ENCODE measurements around the gene FICD. TPM values are rescaled to one million over a fixed set of nuclear protein-coding genes. Genes with fewer than 3 reads are reported as not detected.

The FICD gene
- total RNA-seq, 1 experiment from 2014 or later: 10.1 TPM

DNA sequence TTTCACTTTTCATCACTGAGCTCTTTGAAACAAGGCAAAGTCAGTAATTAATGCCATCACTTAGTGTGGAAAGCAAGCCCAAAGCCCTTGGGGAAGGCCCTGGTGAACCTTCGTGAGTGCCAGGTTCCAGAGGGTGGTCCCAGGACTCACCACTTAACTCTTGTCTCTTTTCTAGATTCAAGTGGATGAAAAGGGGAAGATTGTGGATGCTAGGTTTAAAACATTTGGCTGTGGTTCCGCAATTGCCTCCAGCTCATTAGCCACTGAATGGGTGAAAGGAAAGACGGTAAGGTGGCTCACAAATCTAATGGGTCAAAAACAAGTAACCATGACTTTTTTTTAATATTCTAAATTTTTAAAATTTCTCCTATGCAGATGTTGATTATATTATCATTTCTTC is 50.1 kb downstream of the FICD start:
- peak overlapping the region; percentile 84; the same call in 1 of the 2 replicates for H3K27ac ChIP-seq (ENCODE audit: low read length)

DNA sequence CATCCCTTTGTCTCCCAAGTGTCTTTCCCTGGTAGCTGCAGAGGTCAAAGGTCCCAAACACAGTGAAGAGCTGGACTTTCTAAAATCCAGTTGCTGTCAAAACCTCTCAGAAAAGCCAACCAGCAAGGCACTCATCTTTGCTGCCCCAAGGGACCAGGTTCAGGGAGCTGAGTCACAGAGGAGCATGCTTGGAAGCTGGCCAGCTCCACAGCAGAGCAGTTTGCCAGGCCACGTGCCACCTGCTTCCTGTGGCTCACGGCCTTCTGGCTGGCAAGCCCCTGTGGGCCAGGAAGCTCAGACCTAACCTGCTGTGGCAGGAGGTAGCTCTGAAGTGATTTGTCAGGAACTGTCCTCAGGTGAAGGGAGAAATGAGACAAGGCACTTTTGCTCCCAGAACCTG is 50.9 kb downstream of the FICD start:
- ChIA-PET POLR2A (no interaction called here), CTCF (interaction anchor here (2.8 kb wide), 1 partner anchor 52 kb away, joined by 17 read pairs; no protein-coding TSS in a partner anchor)
- no TSS peak for BruUV-seq (replicated peaks)
- Histone ChIP-seq H3K36me3 (ENCODE audit: control insufficient read depth, insufficient read depth, low read length) (peaks cover 30% of the 10 kb centered on the region), H3K4me3 (ENCODE audit: low read depth in 2 of 2, low read length in 2 of 2) (no peak overlapping the region), H3K27me3 (ENCODE audit: control insufficient read depth, insufficient read depth, low read length) (no peaks in the 10 kb centered on the region), H3K4me1 (ENCODE audit: control insufficient read depth, insufficient read depth, low read length) (peaks cover 19% of the 10 kb centered on the region), H3K27ac (ENCODE audit: low read length) (peak overlapping the region; percentile 39; the same call in 1 of the 2 replicates), H3K9me3 (ENCODE audit: control insufficient read depth, insufficient read depth, low read depth, low read length) (no peaks in the 10 kb centered on the region)
- TF ChIP-seq, protein P1, sequence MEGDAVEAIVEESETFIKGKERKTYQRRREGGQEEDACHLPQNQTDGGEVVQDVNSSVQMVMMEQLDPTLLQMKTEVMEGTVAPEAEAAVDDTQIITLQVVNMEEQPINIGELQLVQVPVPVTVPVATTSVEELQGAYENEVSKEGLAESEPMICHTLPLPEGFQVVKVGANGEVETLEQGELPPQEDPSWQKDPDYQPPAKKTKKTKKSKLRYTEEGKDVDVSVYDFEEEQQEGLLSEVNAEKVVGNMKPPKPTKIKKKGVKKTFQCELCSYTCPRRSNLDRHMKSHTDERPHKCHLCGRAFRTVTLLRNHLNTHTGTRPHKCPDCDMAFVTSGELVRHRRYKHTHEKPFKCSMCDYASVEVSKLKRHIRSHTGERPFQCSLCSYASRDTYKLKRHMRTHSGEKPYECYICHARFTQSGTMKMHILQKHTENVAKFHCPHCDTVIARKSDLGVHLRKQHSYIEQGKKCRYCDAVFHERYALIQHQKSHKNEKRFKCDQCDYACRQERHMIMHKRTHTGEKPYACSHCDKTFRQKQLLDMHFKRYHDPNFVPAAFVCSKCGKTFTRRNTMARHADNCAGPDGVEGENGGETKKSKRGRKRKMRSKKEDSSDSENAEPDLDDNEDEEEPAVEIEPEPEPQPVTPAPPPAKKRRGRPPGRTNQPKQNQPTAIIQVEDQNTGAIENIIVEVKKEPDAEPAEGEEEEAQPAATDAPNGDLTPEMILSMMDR (IDR thresholded peaks at IDR 0.05): no peak
- TF ChIP-seq POLR2AphosphoS5 (IDR thresholded peaks at IDR 0.05; ENCODE audit: low read depth, low read length) (no peak), TCF7L2 (IDR thresholded peaks at IDR 0.05; ENCODE audit: low read depth, low read length) (no peak), SIN3A (IDR thresholded peaks at IDR 0.05; ENCODE audit: borderline replicate concordance, insufficient read depth, low read depth, low read length) (no peak)
- TF ChIP-seq, protein P2, sequence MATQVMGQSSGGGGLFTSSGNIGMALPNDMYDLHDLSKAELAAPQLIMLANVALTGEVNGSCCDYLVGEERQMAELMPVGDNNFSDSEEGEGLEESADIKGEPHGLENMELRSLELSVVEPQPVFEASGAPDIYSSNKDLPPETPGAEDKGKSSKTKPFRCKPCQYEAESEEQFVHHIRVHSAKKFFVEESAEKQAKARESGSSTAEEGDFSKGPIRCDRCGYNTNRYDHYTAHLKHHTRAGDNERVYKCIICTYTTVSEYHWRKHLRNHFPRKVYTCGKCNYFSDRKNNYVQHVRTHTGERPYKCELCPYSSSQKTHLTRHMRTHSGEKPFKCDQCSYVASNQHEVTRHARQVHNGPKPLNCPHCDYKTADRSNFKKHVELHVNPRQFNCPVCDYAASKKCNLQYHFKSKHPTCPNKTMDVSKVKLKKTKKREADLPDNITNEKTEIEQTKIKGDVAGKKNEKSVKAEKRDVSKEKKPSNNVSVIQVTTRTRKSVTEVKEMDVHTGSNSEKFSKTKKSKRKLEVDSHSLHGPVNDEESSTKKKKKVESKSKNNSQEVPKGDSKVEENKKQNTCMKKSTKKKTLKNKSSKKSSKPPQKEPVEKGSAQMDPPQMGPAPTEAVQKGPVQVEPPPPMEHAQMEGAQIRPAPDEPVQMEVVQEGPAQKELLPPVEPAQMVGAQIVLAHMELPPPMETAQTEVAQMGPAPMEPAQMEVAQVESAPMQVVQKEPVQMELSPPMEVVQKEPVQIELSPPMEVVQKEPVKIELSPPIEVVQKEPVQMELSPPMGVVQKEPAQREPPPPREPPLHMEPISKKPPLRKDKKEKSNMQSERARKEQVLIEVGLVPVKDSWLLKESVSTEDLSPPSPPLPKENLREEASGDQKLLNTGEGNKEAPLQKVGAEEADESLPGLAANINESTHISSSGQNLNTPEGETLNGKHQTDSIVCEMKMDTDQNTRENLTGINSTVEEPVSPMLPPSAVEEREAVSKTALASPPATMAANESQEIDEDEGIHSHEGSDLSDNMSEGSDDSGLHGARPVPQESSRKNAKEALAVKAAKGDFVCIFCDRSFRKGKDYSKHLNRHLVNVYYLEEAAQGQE (IDR thresholded peaks at IDR 0.05; ENCODE audit: insufficient read depth in 1 of 2, low read depth in 2 of 2, low read length in 1 of 2): no peak
- DNase-seq (ENCODE audit: low read depth, low spot score) (peak; percentile 66), ATAC-seq (no peak)
- intact Hi-C loops (cut with micrococcal nuclease; ENCODE audit: unreplicated experiment): no loop called here
- in situ Hi-C loops (cut with HindIII; ENCODE audit: low pct_unique_long_range_greater_than_20kb, low sequenced_read_pairs): no loop called here

More for the DNA sequence above, 50.1 kb downstream of the FICD start:
- TF ChIP-seq, protein P1 (IDR thresholded peaks at IDR 0.05): no peak
- TF ChIP-seq TCF7L2 (IDR thresholded peaks at IDR 0.05; ENCODE audit: low read depth, low read length) (no peak), POLR2AphosphoS5 (IDR thresholded peaks at IDR 0.05; ENCODE audit: low read depth, low read length) (no peak), SIN3A (IDR thresholded peaks at IDR 0.05; ENCODE audit: borderline replicate concordance, insufficient read depth, low read depth, low read length) (no peak)
- TF ChIP-seq, protein P2 (IDR thresholded peaks at IDR 0.05; ENCODE audit: insufficient read depth in 1 of 2, low read depth in 2 of 2, low read length in 1 of 2): no peak
- CTCF ChIA-PET: interaction anchor here (2.8 kb wide), 1 partner anchor 53 kb away, joined by 17 read pairs; no protein-coding TSS in a partner anchor
- intact Hi-C loops (cut with micrococcal nuclease; ENCODE audit: unreplicated experiment): no loop called here
- DNase-seq (ENCODE audit: low read depth, low spot score): no peak
- H3K27me3 ChIP-seq (ENCODE audit: control insufficient read depth, insufficient read depth, low read length): no peaks in the 10 kb centered on the region
- no peak overlapping the region for H3K4me3 ChIP-seq (ENCODE audit: low read depth in 2 of 2, low read length in 2 of 2)
- peaks cover 19% of the 10 kb centered on the region for H3K4me1 ChIP-seq (ENCODE audit: control insufficient read depth, insufficient read depth, low read length)
- POLR2A ChIA-PET: no interaction called here
- ATAC-seq: no peak
- BruUV-seq (replicated peaks): no TSS peak
- H3K36me3 ChIP-seq (ENCODE audit: control insufficient read depth, insufficient read depth, low read length): peaks cover 36% of the 10 kb centered on the region
- no peaks in the 10 kb centered on the region for H3K9me3 ChIP-seq (ENCODE audit: control insufficient read depth, insufficient read depth, low read depth, low read length)
- in situ Hi-C loops (cut with HindIII; ENCODE audit: low pct_unique_long_range_greater_than_20kb, low sequenced_read_pairs): no loop called here
